ENCODE results near the gene CACTIN.

Gene CACTIN

DNA sequence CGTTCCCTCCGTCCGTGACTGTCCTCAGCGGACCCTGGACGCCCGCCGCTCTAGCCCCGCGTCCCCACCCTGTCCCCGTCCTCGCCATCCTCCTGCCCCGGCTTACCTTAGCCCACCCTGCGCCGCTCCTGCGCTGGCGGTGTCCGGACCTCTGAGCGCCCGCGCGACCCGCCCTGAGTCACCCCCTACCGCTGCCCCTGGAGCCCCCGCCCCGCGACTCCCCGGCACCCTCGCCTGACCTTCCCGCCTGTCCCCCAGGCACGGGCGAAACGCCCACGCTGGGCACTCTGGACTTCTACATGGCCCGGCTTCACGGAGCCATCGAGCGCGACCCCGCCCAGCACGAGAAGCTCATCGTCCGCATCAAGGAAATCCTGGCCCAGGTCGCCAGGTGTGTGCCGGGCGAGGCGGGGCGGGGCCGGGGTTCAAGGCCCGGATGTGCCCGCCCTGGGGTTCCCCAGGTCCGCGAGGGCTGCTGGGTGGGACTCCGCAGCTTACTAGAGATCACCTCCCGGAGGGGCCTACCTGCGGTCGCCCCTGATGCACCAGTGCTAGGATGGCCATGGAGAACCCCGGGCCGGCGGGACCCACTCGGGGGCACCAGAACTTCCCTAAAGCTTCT, 48.8 kb downstream of the CACTIN start:
- no peak overlapping the region for H3K4me3 ChIP-seq (ENCODE audit: low read depth, low read length)
- H3K36me3 ChIP-seq (ENCODE audit: control insufficient read depth, insufficient read depth, low read length) = no peaks in the 10 kb centered on the region
- no peak overlapping the region for H3K4me2 ChIP-seq (ENCODE audit: low read length)
- no peak overlapping the region for H3K27ac ChIP-seq
- no peaks in the 10 kb centered on the region for H3K79me2 ChIP-seq
- no peaks in the 10 kb centered on the region for H3K4me1 ChIP-seq
- no peaks in the 10 kb centered on the region for H3K27me3 ChIP-seq (ENCODE audit: control insufficient read depth, insufficient read depth, low read length)
- H2AFZ ChIP-seq = no peak overlapping the region
- H3K9me3 ChIP-seq (ENCODE audit: control insufficient read depth, low read length) = no peaks in the 10 kb centered on the region
- H3K9ac ChIP-seq = no peak overlapping the region
- TF ChIP-seq, protein P1, sequence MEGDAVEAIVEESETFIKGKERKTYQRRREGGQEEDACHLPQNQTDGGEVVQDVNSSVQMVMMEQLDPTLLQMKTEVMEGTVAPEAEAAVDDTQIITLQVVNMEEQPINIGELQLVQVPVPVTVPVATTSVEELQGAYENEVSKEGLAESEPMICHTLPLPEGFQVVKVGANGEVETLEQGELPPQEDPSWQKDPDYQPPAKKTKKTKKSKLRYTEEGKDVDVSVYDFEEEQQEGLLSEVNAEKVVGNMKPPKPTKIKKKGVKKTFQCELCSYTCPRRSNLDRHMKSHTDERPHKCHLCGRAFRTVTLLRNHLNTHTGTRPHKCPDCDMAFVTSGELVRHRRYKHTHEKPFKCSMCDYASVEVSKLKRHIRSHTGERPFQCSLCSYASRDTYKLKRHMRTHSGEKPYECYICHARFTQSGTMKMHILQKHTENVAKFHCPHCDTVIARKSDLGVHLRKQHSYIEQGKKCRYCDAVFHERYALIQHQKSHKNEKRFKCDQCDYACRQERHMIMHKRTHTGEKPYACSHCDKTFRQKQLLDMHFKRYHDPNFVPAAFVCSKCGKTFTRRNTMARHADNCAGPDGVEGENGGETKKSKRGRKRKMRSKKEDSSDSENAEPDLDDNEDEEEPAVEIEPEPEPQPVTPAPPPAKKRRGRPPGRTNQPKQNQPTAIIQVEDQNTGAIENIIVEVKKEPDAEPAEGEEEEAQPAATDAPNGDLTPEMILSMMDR (IDR thresholded peaks at IDR 0.05) = no peak

GRCh38 chr19:3576696-3577443, 49.7 kb downstream of the CACTIN start:
- TF ChIP-seq, protein P1 (IDR thresholded peaks at IDR 0.05) = no peak
- no peak overlapping the region for H2AFZ ChIP-seq
- H3K9me3 ChIP-seq (ENCODE audit: control insufficient read depth, low read length) = no peaks in the 10 kb centered on the region
- H3K27ac ChIP-seq = no peak overlapping the region
- peaks cover 4% of the 10 kb centered on the region for H3K4me1 ChIP-seq
- H3K9ac ChIP-seq = no peak overlapping the region
- peak overlapping the region; percentile 17 for H3K4me2 ChIP-seq (ENCODE audit: low read length)
- no peaks in the 10 kb centered on the region for H3K27me3 ChIP-seq (ENCODE audit: control insufficient read depth, insufficient read depth, low read length)
- H3K79me2 ChIP-seq = no peaks in the 10 kb centered on the region
- peak overlapping the region; percentile 9 for H3K4me3 ChIP-seq (ENCODE audit: low read depth, low read length)
- no peaks in the 10 kb centered on the region for H3K36me3 ChIP-seq (ENCODE audit: control insufficient read depth, insufficient read depth, low read length)

GRCh38 chr19:3575949-3576673, 50.5 kb downstream of the CACTIN start:
- TF ChIP-seq, protein P1 (IDR thresholded peaks at IDR 0.05) = no peak
- Histone ChIP-seq H3K9ac (no peak overlapping the region), H3K27me3 (ENCODE audit: control insufficient read depth, insufficient read depth, low read length) (no peaks in the 10 kb centered on the region), H3K4me2 (ENCODE audit: low read length) (peak overlapping the region; percentile 17), H3K4me1 (peaks cover 5% of the 10 kb centered on the region), H3K4me3 (ENCODE audit: low read depth, low read length) (peak overlapping the region; percentile 9), H3K36me3 (ENCODE audit: control insufficient read depth, insufficient read depth, low read length) (no peaks in the 10 kb centered on the region), H3K9me3 (ENCODE audit: control insufficient read depth, low read length) (no peaks in the 10 kb centered on the region), H2AFZ (no peak overlapping the region), H3K27ac (no peak overlapping the region), H3K79me2 (no peaks in the 10 kb centered on the region)

DNA sequence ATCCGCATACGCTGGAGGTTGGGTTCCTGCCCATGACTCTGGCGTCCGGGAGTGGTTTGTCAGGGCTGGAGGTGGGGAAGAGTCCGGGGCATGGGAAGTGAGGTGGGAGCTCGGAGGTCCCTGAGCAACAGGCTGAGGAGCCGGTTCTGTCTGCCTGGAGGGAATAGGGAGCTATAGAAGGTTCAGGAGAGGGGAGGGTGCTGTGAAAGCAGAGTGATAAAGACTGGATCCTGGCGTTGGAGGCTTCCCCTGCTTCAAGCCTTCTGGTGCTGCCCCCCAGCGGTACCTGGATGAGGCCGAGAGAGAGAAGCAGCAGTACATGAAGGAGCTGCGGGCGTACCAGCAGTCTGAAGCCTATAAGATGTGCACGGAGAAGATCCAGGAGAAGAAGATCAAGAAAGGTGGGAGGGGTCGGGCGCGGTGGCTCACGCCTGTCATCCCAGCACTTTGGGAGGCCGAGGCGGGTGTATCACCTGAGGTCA, 51.3 kb downstream of the CACTIN start:
- no peaks in the 10 kb centered on the region for H3K27me3 ChIP-seq (ENCODE audit: control insufficient read depth, insufficient read depth, low read length)
- TF ChIP-seq, protein P1 (IDR thresholded peaks at IDR 0.05) = no peak
- H3K4me3 ChIP-seq (ENCODE audit: low read depth, low read length) = no peak overlapping the region
- H3K9me3 ChIP-seq (ENCODE audit: control insufficient read depth, low read length) = no peaks in the 10 kb centered on the region
- no peak overlapping the region for H2AFZ ChIP-seq
- no peaks in the 10 kb centered on the region for H3K79me2 ChIP-seq
- no peak overlapping the region for H3K4me2 ChIP-seq (ENCODE audit: low read length)
- H3K9ac ChIP-seq = no peak overlapping the region
- no peak overlapping the region for H3K27ac ChIP-seq
- peaks cover 5% of the 10 kb centered on the region for H3K4me1 ChIP-seq
- H3K36me3 ChIP-seq (ENCODE audit: control insufficient read depth, insufficient read depth, low read length) = no peaks in the 10 kb centered on the region

All from parathyroid adenoma (tissue), 2 donors.